HG03342 (cell line): ENCODE measurements around the gene ORC6.
"Not testable (repeated sequence)": the region's sequence is repeated elsewhere in the genome, so short reads cannot be mapped to it uniquely, and the experiment has no call there.

ENCODE experiments used
- ATAC-seq: cut with Tn5 transposase; IDR thresholded peaks from one replicate; pipeline ENCODE4 v1.9.1; 2021; ENCODE audit warnings: mild to moderate bottlenecking, moderate library complexity; ENCODE audit not compliant: unreplicated experiment

ORC6 gene, protein sequence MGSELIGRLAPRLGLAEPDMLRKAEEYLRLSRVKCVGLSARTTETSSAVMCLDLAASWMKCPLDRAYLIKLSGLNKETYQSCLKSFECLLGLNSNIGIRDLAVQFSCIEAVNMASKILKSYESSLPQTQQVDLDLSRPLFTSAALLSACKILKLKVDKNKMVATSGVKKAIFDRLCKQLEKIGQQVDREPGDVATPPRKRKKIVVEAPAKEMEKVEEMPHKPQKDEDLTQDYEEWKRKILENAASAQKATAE

GRCh38 chr16:46689365-46690280 is at the start of gene ORC6:
TSS of gene ORC6 (plus strand) at chr16:46689659. CDS start at chr16:46689706, 47 bp downstream.
- ATAC-seq = peak; percentile 72

DNA sequence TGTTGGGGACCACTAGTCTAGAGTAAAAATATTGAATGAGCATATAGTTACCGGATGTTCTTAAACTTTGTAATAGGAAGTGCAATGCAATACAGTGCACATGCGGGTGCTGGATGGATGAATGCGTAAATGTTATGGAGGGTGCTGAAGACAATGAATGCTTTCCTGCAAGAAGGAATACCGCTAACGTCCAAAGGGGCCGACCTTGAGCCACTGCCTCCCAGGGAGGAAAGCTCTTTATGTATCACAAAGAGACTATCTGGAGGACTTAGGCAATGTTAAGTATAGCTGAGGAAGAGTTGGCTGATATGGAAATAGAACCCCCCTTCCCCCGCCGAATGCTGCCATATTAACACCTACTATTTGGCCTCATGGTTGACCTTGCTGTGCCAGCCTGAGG is 40.8 kb upstream of the ORC6 start:
- no peak for ATAC-seq

DNA sequence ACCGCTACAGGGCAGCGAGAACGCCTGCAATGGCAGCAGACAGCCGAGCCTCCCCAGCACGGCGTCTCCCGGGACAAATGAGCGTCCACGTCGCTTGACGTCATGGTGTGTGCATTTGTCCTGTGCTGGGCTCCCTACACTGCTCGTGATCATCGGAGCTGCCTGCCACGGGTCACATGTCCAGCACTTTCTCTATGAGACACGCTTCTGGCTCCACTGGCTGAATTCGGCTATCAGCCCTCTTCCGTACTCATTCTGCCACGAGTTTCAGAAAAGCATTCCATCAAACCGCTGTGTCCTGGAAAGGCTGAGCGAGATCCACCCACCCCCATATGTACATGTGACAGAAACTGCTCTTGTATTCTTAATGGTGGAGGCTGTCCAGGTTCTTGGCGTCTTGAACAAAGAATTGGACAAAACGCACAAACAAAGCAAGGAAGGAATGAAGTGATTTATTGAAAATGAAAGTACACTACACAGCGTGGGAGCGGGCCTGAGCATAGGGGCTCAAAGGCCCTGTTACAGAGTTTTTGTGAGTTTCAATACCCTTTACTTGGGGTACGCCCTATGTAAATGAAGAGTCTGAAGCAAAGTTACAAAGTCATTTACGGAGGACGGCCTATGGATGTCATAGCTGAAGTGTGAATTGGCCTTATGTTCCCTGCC is 39.7 kb upstream of the ORC6 start:
- ATAC-seq = no peak

- ATAC-seq = no peak
Observed at GRCh38 chr16:46650254-46650623, 39.2 kb upstream of the ORC6 start.

- no peak for ATAC-seq
Observed at GRCh38 chr16:46651305-46651704, 38.2 kb upstream of the ORC6 start.

GRCh38 chr16:46658925-46659324 is 30.5 kb upstream of the ORC6 start:
- ATAC-seq = peak; percentile 93

DNA sequence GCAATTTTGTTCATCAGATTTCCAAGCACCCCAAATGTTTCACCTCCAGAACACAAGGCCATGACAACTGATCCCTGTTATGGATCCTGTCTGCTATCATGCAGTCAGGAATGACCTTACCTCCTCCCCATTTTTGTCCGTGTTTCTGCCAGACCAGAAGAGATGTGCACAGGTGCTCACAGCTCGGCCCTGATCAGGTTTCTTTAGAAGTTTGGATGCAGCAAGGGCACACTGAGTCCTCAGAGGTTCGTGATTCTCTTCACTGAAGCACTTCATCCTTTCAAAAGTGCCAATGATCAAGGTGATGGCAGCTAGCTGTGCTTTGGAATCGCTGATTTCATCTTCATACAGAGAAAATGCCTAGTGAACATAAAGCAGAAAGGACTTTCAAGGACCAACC is 27.3 kb upstream of the ORC6 start:
- ATAC-seq = no peak

DNA sequence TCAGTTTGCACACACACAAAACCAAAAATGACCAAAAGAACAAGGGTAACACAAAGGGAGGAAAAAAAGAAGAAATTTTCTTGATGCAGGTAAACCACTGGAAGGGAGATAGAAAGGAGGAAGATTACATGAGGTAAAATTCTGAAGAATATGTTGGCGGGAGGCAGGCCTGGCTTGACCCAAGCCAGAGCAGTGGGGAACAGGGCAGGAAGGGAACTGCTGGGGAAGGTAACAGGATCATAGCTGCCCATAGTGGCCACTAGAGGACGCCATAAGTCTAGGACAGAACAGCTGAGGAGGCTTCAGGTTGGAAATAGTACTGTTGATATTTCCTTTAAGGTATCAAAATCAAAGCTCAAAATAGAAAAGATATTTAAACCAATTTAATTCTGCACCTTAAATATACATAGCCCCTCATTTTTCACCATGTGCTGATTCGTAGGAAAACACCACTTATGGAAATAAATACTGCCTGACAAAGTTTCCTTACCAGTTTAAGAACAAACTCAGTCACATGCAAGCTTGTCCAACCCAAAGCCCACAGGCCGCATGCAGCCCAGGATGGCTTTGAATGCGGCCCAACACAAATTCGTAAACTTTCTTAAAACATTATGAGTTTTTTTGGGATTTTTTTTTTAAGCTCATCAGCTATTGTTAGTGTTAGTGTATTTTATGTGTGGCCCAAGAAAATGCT is 16.0 kb upstream of the ORC6 start:
- ATAC-seq = peak; percentile 84

- not testable (repeated sequence) for ATAC-seq
Observed at GRCh38 chr16:46677943-46678342, 11.5 kb upstream of the ORC6 start.

DNA sequence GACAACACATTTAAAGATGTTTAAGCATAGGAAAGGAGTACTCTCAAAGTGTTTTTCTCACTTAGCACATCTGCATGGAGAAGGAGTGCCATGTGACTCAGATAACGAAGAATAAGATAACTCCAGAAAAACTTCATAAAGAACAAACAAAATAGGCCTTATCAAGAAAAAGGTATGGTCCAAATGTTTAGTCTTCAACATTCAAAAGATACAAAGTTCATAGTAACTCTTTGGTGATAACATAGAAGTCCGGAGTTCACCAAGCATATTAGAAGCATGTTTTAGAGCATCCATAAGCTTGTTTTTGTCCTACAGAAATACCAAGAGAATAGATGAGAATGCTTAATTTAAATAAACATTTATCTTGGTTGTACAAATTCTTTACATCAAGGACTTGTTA is 7.6 kb upstream of the ORC6 start:
- not testable (repeated sequence) for ATAC-seq

- ATAC-seq = no peak
Observed at GRCh38 chr16:46686815-46687473, 2.5 kb upstream of the ORC6 start.

GRCh38 chr16:46687486-46687885 is 2.0 kb upstream of the ORC6 start:
- no peak for ATAC-seq

DNA sequence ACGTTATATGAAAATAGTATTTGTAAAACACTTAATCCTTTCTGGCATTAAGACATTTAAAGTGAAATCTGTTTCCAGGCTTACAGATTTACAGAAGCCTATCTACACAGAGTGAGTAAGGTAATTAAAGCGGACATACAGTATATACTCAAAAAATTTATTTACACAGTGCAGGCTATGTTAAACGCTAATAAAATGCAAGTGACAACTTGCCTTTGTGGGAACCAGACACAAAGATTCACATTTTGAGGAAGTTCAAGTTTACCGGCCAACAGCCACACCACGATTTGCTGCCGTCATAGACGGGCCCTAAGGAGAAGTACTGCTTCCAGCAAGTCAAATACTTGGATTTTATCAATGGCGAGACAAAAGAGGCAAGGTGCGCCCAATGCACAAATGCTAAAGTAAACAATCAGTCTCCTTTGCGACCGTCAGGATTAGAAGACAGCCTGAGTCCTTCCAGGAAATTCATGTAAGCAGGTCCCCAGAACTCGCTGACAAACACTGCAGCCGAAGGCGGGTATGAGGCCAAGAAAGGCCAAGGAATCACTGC is 1.3 kb upstream of the ORC6 start:
- no peak for ATAC-seq

GRCh38 chr16:46688654-46689364 is 650 bp upstream of the ORC6 start, which contains the start of gene VPS35:
TSS of gene VPS35 (minus strand) at chr16:46689178. CDS start at chr16:46689133, 45 bp downstream.
- peak; percentile 78 for ATAC-seq

GRCh38 chr16:46690281-46691178 is 1.1 kb downstream of the ORC6 start:
- ATAC-seq = no peak

- no peak for ATAC-seq
Observed at GRCh38 chr16:46691726-46692125, 2.3 kb downstream of the ORC6 start.

DNA sequence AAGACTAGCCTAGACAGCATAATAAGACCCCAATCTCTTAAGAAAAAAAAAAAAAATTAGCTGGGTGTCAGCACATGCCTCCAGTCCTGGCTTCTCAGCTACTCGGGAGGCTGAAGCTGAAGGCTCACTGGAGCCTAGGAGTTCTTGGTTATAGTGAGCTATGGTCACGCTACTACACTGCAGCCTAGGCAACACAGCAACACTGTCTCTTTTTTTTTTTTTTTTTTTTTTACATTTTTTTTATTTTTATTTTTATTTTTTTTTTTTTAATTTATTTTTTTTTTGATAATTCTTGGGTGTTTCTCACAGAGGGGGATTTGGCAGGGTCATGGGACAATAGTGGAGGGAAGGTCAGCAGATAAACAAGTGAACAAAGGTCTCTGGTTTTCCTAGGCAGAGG is 4.1 kb downstream of the ORC6 start:
- ATAC-seq = no peak

DNA sequence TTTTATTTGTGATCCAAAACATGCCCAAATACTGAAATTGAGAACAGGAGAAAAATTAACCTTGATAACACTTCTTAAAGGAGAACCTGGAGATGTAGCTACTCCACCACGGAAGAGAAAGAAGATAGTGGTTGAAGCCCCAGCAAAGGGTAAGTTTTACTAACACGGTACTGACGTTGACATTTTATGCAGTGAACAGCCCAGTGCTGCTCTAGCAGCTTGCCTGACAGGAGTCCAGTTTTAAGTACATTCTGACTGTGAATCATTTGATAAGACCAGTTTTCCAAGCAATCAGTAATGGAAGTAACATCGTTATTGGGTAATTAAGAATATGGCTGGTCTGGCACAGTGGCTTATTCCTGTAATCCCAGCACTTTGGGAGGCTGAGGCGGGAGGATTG is 6.5 kb downstream of the ORC6 start:
- no peak for ATAC-seq

GRCh38 chr16:46696957-46697356 is 7.5 kb downstream of the ORC6 start:
- no peak for ATAC-seq
